ENCODE results near the gene UBQLN3. TPM values are rescaled to one million over a fixed set of nuclear protein-coding genes. Genes with fewer than 3 reads are reported as not detected.
A peak's percentile ranks its signal among the peaks of the same experiment; 100 is the strongest.

The UBQLN3 gene
- total RNA-seq, 1 experiment from 2014 or later, result not detected

- Histone ChIP-seq H3K4me3 (replicated peaks in 1 of 2; ENCODE audit: low read depth in 1 of 2, low read length in 2 of 2) (peak overlapping the region in 1 of 2 experiments; percentile 8; a peak in 1 of 4 replicates), H3K27ac (ENCODE audit: low read depth, low read length) (no peak overlapping the region), H3K27me3 (ENCODE audit: insufficient read depth, low read length) (peaks cover 16% of the 10 kb centered on the region), H3K4me1 (ENCODE audit: control insufficient read depth in 1 of 2, insufficient read depth in 2 of 2, low read length in 2 of 2) (peaks cover 3 to 13% of the 10 kb centered on the region in 2 experiments), H3K9me3 (ENCODE audit: control insufficient read depth in 1 of 2, insufficient read depth in 1 of 2, low read depth in 1 of 2, low read length in 2 of 2) (no peaks in the 10 kb centered on the region), H3K9ac (ENCODE audit: low read length) (peak overlapping the region; percentile 8), H3K9me2 (ENCODE audit: insufficient read depth) (no peaks in the 10 kb centered on the region), H3K4me2 (ENCODE audit: low read length) (peak overlapping the region; percentile 60), H4K20me1 (ENCODE audit: insufficient read depth) (no peaks in the 10 kb centered on the region), H2AFZ (ENCODE audit: low read depth, low read length, poor library complexity, severe bottlenecking) (peak overlapping the region; percentile 46), H3K79me2 (ENCODE audit: insufficient read depth, low read length) (no peaks in the 10 kb centered on the region), H3K36me3 (ENCODE audit: control insufficient read depth in 1 of 2, insufficient read depth in 2 of 2, low read length in 2 of 2) (no peaks in the 10 kb centered on the region)
- peak; percentile 82 for ATAC-seq
- intact Hi-C loops (cut with micrococcal nuclease), result loop anchor here (5.0 to 10.0 kb wide), 2 partner anchors 73 to 346 kb away; partner anchors contain the start of gene OR51V1
- ChIA-PET POLR2A (interaction anchor here (2.2 kb wide), 1 partner anchor 45 kb away, joined by 10 read pairs; no protein-coding TSS in a partner anchor), CTCF (no interaction called here), RAD21 (ENCODE audit: low non-redundant PET in 1 of 2, low total read pairs in 2 of 2, uncharacterized antibody in 2 of 2, unreplicated experiment in 2 of 2) (no interaction called here)
- TF ChIP-seq JUND (IDR thresholded peaks at IDR 0.05) (peak; percentile 88), RAD21 (IDR thresholded peaks at IDR 0.05; ENCODE audit: low read depth) (no peak), SRF (IDR thresholded peaks at IDR 0.05; ENCODE audit: low read depth) (peak; percentile 59), FOSL1 (IDR thresholded peaks at IDR 0.05; ENCODE audit: low read depth) (peak; percentile 95), CBX3 (IDR thresholded peaks at IDR 0.05; ENCODE audit: low read depth) (peak; percentile 71), ZNF274 (IDR thresholded peaks at IDR 0.05; ENCODE audit: low read depth, low read length) (no peak), MAX (IDR thresholded peaks at IDR 0.05) (0 out of 2 replicates have a peak, but pooled peaks have one; percentile 16), SIN3A (IDR thresholded peaks at IDR 0.05; ENCODE audit: low read depth) (0 out of 2 replicates have a peak, but pooled peaks have one; percentile 39), ELF1 (IDR thresholded peaks at IDR 0.05; ENCODE audit: borderline replicate concordance, low read depth) (no peak), SP1 (IDR thresholded peaks at IDR 0.05; ENCODE audit: low read depth) (peak; percentile 65)
- TF ChIP-seq, protein P1, sequence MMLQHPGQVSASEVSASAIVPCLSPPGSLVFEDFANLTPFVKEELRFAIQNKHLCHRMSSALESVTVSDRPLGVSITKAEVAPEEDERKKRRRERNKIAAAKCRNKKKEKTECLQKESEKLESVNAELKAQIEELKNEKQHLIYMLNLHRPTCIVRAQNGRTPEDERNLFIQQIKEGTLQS (IDR thresholded peaks at IDR 0.05), result 0 out of 2 replicates have a peak, but pooled peaks have one; percentile 22
- no TSS peak for BruUV-seq (replicated peaks)
- peak; percentile 54 for DNase-seq (ENCODE audit: low read depth, low spot score)
These were observed 40.8 kb upstream of the UBQLN3 start for GRCh38 chr11:5550440-5551095.

Data from HCT116 (cell line).